Uterus (tissue), 2 donors: ENCODE measurements around the gene ACAP3.

Experiments used
- POLR2A ChIP-seq, 2 donors: fragments of 450-650 bp; IDR thresholded peaks; one replicate each; pipeline ENCODE4 v1.6.1; 2016; ENCODE audit warnings: antibody characterized with exemption in 2 of 2, mild to moderate bottlenecking in 1 of 2, moderate library complexity in 1 of 2
- TF ChIP-seq, protein P1 (sequence below), 4 experiments: fragments of 200-600 bp in 2 of 4; fragments of 450-650 bp in 2 of 4; sonication (generic) in 2 of 4; IDR thresholded peaks; one replicate each; pipeline ENCODE4 v1.5.1; 2016 to 2019; ENCODE audit warnings: antibody characterized with exemption in 4 of 4, mild to moderate bottlenecking in 2 of 4, moderate library complexity in 1 of 4

GRCh38 chr1:1294250-1294890 is 13.4 kb downstream of the ACAP3 start:
- TF ChIP-seq, protein P1, sequence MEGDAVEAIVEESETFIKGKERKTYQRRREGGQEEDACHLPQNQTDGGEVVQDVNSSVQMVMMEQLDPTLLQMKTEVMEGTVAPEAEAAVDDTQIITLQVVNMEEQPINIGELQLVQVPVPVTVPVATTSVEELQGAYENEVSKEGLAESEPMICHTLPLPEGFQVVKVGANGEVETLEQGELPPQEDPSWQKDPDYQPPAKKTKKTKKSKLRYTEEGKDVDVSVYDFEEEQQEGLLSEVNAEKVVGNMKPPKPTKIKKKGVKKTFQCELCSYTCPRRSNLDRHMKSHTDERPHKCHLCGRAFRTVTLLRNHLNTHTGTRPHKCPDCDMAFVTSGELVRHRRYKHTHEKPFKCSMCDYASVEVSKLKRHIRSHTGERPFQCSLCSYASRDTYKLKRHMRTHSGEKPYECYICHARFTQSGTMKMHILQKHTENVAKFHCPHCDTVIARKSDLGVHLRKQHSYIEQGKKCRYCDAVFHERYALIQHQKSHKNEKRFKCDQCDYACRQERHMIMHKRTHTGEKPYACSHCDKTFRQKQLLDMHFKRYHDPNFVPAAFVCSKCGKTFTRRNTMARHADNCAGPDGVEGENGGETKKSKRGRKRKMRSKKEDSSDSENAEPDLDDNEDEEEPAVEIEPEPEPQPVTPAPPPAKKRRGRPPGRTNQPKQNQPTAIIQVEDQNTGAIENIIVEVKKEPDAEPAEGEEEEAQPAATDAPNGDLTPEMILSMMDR (IDR thresholded peaks at IDR 0.05) = no peak
- TF ChIP-seq POLR2A (IDR thresholded peaks at IDR 0.05) = no peak
